RWPE2 (cell line): ENCODE data around the gene IGF2.

ENCODE experiments used
- ATAC-seq: fragments of 200-7000 bp; cut with Tn5 transposase; 3 replicates; pipeline ENCODE4 v1.9.1; 2021; ENCODE audit warnings: low read depth
- DNase-seq: peaks from one replicate; pipeline ENCODE4 v3.0.0-alpha.2; 2020; ENCODE audit warnings: low spot score
- H3K27ac ChIP-seq: fragments of 450-650 bp; 2 replicates; pipeline ENCODE4 v1.5.1; 2017; ENCODE audit warnings: mild to moderate bottlenecking; ENCODE audit not compliant: poor library complexity, severe bottlenecking
- H3K27me3 ChIP-seq: fragments of 250-450 bp; sonication (Bioruptor Pico); 2 replicates; pipeline ENCODE4 v1.5.1; 2021; ENCODE audit warnings: mild to moderate bottlenecking, moderate library complexity; ENCODE audit not compliant: insufficient read depth, poor library complexity, severe bottlenecking
- H3K36me3 ChIP-seq: fragments of 250-450 bp; sonication (Bioruptor Pico); 2 replicates; pipeline ENCODE4 v1.5.1; 2020; ENCODE audit warnings: low read depth, mild to moderate bottlenecking, moderate library complexity
- H3K4me1 ChIP-seq: fragments of 250-450 bp; sonication (Bioruptor Pico); 2 replicates; pipeline ENCODE4 v1.5.1; 2021; ENCODE audit warnings: mild to moderate bottlenecking, moderate library complexity; ENCODE audit not compliant: insufficient read depth, poor library complexity, severe bottlenecking
- H3K4me3 ChIP-seq: fragments of 250-450 bp; sonication (Bioruptor Pico); 2 replicates; pipeline ENCODE4 v1.5.1; 2021; ENCODE audit warnings: mild to moderate bottlenecking, moderate library complexity; ENCODE audit not compliant: severe bottlenecking
- H3K9me3 ChIP-seq: fragments of 250-450 bp; sonication (Bioruptor Pico); 2 replicates; pipeline ENCODE4 v1.5.1; 2021; ENCODE audit warnings: mild to moderate bottlenecking, moderate library complexity; ENCODE audit not compliant: severe bottlenecking
- TF ChIP-seq, protein P1 (sequence below): fragments of 450-650 bp; IDR thresholded peaks from one replicate; pipeline ENCODE4 v1.5.1; 2017; ENCODE audit warnings: mild to moderate bottlenecking, moderate library complexity; ENCODE audit not compliant: poor library complexity, severe bottlenecking

IGF2 gene

GRCh38 chr11:2084721-2085120 is 54.5 kb downstream of the IGF2 start:
- Histone ChIP-seq H3K4me3 (no peak overlapping the region), H3K4me1 (no peaks in the 10 kb centered on the region), H3K27ac (no peak overlapping the region), H3K9me3 (no peaks in the 10 kb centered on the region), H3K36me3 (no peaks in the 10 kb centered on the region), H3K27me3 (no peaks in the 10 kb centered on the region)
- ATAC-seq (no peak), DNase-seq (peak; percentile 37)
- TF ChIP-seq, protein P1, sequence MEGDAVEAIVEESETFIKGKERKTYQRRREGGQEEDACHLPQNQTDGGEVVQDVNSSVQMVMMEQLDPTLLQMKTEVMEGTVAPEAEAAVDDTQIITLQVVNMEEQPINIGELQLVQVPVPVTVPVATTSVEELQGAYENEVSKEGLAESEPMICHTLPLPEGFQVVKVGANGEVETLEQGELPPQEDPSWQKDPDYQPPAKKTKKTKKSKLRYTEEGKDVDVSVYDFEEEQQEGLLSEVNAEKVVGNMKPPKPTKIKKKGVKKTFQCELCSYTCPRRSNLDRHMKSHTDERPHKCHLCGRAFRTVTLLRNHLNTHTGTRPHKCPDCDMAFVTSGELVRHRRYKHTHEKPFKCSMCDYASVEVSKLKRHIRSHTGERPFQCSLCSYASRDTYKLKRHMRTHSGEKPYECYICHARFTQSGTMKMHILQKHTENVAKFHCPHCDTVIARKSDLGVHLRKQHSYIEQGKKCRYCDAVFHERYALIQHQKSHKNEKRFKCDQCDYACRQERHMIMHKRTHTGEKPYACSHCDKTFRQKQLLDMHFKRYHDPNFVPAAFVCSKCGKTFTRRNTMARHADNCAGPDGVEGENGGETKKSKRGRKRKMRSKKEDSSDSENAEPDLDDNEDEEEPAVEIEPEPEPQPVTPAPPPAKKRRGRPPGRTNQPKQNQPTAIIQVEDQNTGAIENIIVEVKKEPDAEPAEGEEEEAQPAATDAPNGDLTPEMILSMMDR: no peak
